Measurements from ENCODE around the gene EXOSC5. TPM values are rescaled to one million over a fixed set of nuclear protein-coding genes. Genes with fewer than 3 reads are reported as not detected.

Gene EXOSC5
- total RNA-seq, 1 experiment from 2014 or later: 58.7 TPM

DNA sequence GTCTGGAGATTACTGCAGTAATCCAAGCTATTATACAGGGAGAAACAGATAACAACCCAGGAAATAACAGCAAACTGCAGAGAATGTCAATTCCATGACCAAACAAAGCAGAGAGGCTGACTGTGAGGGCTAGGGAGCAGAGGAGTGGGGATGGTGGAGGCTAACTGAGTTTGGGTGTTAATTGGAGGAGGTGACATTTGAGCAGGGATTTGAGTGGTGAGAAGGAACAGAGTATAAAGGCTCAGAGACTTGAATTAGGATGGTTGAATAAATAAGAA, 39.5 kb upstream of the EXOSC5 start:
- Histone ChIP-seq H3K23me2 (ENCODE audit: insufficient read length, low read depth, low read length, poor library complexity, severe bottlenecking) (no peaks in the 10 kb centered on the region), H2AK5ac (ENCODE audit: insufficient read length, low read length) (no peak overlapping the region), H3K79me2 (ENCODE audit: insufficient read depth, low read length) (no peaks in the 10 kb centered on the region), H3T11ph (ENCODE audit: low read length) (no peak overlapping the region), H3K79me1 (ENCODE audit: insufficient read depth, low read depth, low read length, poor library complexity, severe bottlenecking) (peaks cover 3% of the 10 kb centered on the region), H3K4me1 (ENCODE audit: insufficient read depth, low read length) (no peaks in the 10 kb centered on the region), H3K27me3 (ENCODE audit: insufficient read depth, low read length) (no peaks in the 10 kb centered on the region), H2BK12ac (ENCODE audit: insufficient read length, low read depth, low read length) (no peak overlapping the region), H4K5ac (ENCODE audit: insufficient read length, low read depth, low read length) (no peak overlapping the region), H3K23ac (ENCODE audit: insufficient read length, low read depth, low read length) (no peak overlapping the region), H3K9ac (ENCODE audit: extremely low read depth, insufficient read length, low read length) (no peak overlapping the region), H3K56ac (ENCODE audit: insufficient read length, low read depth, low read length) (no peak overlapping the region), H2AFZ (ENCODE audit: low read length) (no peak overlapping the region), H3K27ac (ENCODE audit: insufficient read length, low read depth, low read length) (no peak overlapping the region), H2BK5ac (ENCODE audit: insufficient read length, low read length) (no peak overlapping the region), H2BK20ac (ENCODE audit: low read depth, low read length, poor library complexity, severe bottlenecking) (no peak overlapping the region), H3K9me3 (ENCODE audit: control insufficient read depth, low read depth, low read length) (no peaks in the 10 kb centered on the region), H4K8ac (replicated peaks; ENCODE audit: insufficient read length, low read depth, low read length) (no peak overlapping the region), H3K4ac (ENCODE audit: low read depth, low read length) (no peak overlapping the region), H3K4me2 (ENCODE audit: insufficient read depth, insufficient read length, low read length) (no peak overlapping the region), H2BK120ac (ENCODE audit: low read depth, low read length, poor library complexity, severe bottlenecking) (no peak overlapping the region), H3K18ac (ENCODE audit: insufficient read length, low read depth, low read length) (no peak overlapping the region), H3K14ac (ENCODE audit: insufficient read depth, low read length) (no peak overlapping the region), H4K20me1 (ENCODE audit: control insufficient read depth, insufficient read depth, insufficient read length) (no peaks in the 10 kb centered on the region), H4K91ac (ENCODE audit: insufficient read length, low read depth, low read length) (no peak overlapping the region), H2BK15ac (ENCODE audit: low read depth, low read length) (no peak overlapping the region)
- peaks cover 18 to 34% (median 28%) of the 10 kb centered on the region in 3 experiments for H3K36me3 Mint-ChIP-seq (ENCODE audit: insufficient read depth in 1 of 3, low read depth in 3 of 3)
- H3K27me3 Mint-ChIP-seq (ENCODE audit: low read depth): peaks cover 5% of the 10 kb centered on the region; the same call in 1 of the 2 replicates
- peak overlapping the region in 1 of 3 experiments; percentile 27; a peak in 1 of 7 replicates for H3K27ac Mint-ChIP-seq
- DNase-seq: no peak
- H3K9me3 Mint-ChIP-seq: peaks cover 0 to 3% of the 10 kb centered on the region in 2 experiments; a peak in 1 of 5 replicates
- TF ChIP-seq, protein P1, sequence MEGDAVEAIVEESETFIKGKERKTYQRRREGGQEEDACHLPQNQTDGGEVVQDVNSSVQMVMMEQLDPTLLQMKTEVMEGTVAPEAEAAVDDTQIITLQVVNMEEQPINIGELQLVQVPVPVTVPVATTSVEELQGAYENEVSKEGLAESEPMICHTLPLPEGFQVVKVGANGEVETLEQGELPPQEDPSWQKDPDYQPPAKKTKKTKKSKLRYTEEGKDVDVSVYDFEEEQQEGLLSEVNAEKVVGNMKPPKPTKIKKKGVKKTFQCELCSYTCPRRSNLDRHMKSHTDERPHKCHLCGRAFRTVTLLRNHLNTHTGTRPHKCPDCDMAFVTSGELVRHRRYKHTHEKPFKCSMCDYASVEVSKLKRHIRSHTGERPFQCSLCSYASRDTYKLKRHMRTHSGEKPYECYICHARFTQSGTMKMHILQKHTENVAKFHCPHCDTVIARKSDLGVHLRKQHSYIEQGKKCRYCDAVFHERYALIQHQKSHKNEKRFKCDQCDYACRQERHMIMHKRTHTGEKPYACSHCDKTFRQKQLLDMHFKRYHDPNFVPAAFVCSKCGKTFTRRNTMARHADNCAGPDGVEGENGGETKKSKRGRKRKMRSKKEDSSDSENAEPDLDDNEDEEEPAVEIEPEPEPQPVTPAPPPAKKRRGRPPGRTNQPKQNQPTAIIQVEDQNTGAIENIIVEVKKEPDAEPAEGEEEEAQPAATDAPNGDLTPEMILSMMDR (conservative IDR thresholded peaks at IDR 0.05): no peak
- H3K4me1 Mint-ChIP-seq: 0 out of 4 replicates have a peak, but pooled peaks cover 0 to 4% of the 10 kb centered on the region in 2 experiments
- H3K4me3 Mint-ChIP-seq: no peak overlapping the region
